ENCODE measurements around the gene ZNF232.
"Not testable (repeated sequence)": the region's sequence is repeated elsewhere in the genome, so short reads cannot be mapped to it uniquely, and the experiment has no call there.

ZNF232 gene

GRCh38 chr17:5130261-5130660, 18.6 kb upstream of the ZNF232 start:
- DNase-seq (ENCODE audit: low read depth in 2 of 2): not testable (repeated sequence)

- DNase-seq (ENCODE audit: low read depth in 2 of 2): not testable (repeated sequence)
Observed at GRCh38 chr17:5129770-5130169, 18.1 kb upstream of the ZNF232 start.

DNA sequence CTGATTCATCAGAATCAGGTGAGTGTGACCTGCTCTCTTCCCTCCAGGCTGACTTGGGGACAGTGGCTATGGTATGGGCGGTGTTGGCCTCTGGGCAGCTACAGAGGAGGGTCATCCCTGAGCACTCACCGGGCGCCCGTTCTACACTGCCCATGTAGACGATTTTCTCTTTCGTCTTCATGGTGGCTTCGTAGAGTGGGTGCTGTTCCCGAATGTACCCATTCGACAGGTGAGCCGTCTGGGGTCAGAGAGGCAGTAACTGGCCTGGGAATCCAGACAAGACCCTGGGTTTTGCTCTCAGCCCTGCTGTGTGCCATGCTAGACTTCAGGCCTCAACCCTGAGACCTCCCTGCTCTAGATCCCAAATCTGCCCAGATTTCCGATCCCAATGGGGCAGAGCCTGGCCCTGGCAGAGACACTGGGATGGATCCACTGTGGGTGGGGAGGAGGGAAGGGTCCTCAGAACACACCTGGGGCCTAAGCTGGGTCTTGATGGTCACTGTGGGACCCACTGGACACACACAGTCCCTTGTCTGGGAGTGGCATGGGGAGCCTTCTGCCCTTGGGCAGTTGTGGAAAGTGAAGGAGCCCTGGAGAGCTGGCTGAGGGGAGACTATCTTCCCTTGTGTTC, 17.3 kb upstream of the ZNF232 start:
- no peak for DNase-seq (ENCODE audit: low read depth in 2 of 2)

DNA sequence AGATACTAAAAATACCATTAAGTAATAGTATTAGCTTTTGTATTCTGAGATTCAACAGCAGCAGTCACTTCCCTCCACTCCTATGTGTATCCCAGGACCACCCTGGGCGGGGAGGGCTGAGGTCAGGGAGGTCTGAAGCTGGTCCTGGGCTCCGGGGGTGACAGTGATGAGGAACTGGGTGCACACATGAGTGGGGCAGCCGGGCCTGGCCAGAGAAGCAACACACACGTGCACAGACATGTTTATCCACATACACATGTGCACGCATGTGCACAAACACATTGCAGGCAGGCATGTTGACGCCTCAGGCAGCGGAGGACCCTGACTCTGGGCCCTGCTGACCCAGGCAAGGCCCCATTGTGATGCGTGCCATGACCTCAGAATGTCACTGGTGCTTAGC, 16.7 kb upstream of the ZNF232 start:
- DNase-seq (ENCODE audit: low read depth in 2 of 2): not testable (repeated sequence)

DNA sequence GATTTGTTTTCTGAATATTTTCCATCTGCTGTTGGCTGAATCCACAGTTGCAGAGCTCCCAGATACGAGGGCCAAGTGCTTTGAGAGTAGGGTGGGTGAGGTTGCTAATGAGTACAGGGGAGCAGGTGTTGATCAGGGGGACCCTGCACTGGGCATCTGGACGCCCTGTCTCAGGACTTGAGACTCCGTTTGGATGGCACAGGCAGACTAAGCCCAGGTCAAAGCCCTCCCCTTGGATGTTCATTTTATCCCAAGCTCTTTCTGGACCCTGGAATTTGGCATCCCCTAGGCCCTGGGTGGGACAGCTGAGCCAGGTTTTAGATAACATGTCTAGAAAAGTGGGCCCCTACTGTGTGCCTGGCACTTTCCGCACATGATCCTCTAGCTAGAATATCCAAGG, 16.2 kb upstream of the ZNF232 start:
- DNase-seq (ENCODE audit: low read depth in 2 of 2): no peak

GRCh38 chr17:5126719-5127488, 15.2 kb upstream of the ZNF232 start:
- DNase-seq (ENCODE audit: low read depth in 2 of 2): no peak

GRCh38 chr17:5124896-5125295, 13.2 kb upstream of the ZNF232 start:
- not testable (repeated sequence) for DNase-seq (ENCODE audit: low read depth in 2 of 2)

GRCh38 chr17:5124125-5124760, 12.6 kb upstream of the ZNF232 start:
- DNase-seq (ENCODE audit: low read depth in 2 of 2): not testable (repeated sequence)

- no peak for DNase-seq (ENCODE audit: low read depth in 2 of 2)
Observed at GRCh38 chr17:5123343-5124124, 11.9 kb upstream of the ZNF232 start.

GRCh38 chr17:5122586-5123342, 11.1 kb upstream of the ZNF232 start:
- DNase-seq (ENCODE audit: low read depth in 2 of 2): no peak

DNA sequence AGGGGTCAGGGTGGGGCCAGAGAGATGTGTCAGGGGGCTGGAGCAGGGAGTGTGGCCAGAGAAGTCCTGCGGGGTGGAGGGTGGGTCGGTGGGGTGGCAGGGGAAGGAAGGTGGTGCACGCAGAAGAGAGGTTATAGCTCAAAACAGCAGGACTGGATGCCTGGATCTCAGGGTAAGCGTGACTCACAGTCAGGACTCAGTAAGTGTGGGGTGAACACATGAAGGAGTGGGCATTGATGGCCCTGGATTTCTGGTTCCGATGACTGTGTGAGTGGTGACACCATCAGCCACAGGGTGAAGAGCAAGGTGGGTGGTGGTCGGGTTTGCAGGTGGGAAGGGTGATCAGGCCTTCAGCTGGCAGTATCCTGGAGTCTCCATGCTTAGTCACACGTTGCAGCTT, 10.4 kb upstream of the ZNF232 start:
- not testable (repeated sequence) for DNase-seq (ENCODE audit: low read depth in 2 of 2)

GRCh38 chr17:5121186-5121841, 9.6 kb upstream of the ZNF232 start:
- no peak for DNase-seq (ENCODE audit: low read depth in 2 of 2)

DNA sequence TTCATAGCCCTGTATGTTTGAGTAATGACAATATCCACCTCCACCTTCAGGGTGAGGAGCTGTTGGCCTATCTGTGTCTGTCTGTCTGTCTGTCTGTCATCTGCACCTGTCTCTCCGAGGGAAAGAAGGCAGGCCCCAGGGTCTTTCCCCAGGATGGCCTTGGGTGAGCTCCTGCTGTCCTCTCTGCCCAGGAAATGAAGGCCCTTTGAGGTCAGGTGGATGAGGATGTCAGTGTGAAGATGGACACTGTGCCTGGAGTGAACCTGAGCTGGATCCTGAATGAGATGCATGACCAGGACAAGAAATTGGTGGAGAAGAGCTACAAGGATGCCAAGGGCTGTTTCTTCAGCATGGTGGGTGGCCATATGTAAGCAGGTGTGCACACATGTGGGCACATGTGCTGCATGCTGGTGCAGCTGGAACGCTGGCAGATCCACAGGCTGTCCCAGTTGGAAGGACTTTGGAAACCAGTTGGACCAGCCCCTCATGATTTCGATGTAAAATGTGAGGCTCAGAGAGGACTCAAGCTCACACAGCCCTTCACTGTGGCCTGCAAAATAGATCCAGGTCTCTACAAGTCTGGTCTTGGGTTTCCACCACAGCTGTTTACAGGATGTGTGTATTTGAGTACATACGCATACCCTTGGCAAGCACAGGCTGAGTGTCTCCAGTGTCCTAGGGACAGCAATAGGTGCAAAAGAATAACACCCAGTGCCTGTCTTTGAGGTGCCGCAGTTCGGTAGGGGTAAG, 8.9 kb upstream of the ZNF232 start:
- DNase-seq (ENCODE audit: low read depth in 2 of 2): not testable (repeated sequence)

DNA sequence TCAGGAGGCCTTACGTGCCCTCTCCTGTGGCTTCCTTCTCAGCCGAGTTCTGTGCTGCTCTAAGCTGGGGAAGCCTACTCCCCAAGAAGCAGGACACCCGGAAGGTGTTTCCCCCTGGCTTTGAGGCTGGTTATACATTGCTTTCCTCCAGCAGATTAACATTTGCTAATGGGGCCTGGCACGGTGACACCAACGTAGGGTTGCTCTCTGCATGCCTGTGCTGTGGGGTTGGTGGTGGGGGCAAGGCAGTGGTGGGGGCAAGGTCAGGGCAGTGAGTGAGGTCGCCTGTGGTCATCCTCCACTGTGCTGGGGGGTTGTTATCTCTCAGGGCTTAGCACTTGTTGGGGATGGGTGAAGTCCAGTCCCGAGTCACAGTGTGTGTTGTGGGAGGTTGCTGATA, 8.4 kb upstream of the ZNF232 start:
- DNase-seq (ENCODE audit: low read depth in 2 of 2): no peak

- DNase-seq (ENCODE audit: low read depth in 2 of 2): no peak
Observed at GRCh38 chr17:5118219-5118618, 6.5 kb upstream of the ZNF232 start.

DNA sequence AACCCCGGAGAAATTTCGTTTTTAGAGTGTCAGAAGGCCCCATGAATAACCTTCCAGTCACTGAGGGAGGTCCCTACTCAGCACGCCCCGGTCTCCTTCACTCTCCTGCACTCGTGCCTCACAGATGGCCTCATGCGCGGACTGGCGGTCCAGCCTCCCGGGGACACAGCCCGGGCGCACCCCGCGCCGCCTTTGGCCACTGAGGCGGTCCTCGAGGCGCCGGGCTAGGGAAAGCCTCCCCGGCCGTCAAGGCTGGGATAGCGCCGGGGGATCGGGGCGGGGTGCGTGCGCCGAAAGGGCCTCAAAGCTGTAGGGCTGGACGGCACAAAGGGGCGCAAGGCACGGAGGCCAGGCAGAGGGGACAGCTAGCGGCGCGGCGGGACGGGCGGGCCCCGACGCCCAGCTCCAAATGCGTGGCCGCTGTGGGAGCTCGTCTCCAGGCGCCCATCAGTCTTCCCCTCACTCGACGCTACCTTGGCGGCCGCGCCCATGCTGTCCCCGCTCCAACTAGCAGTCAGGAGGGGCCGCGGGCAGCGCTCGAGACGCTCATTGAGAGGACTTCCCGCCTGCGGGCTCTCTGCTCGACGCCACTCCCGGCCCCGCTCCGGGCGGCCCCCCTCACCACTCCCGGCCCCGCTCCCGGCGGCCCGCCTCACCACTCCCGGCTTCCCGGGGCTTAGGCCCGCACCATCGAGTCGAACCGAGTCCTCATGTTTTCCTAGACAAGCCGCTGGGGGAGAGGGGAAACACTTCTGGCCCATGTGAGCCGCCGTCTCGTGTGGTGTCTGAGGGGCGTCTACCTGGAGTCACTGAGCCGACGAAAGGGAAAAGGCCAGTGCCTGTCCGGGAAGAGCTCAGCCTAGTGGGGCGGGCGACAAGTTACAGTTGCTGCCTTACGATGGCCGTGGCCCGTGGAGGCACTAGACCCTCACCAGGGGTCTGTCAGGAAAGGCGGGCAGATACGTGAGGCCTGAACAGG, 4.3 kb upstream of the ZNF232 start, which contains the start of gene USP6:
Gene USP6 (plus strand): TSS at position 360 of the 979 bp plus-strand sequence. CDS start 14,336 bp downstream, outside the sequence.
- DNase-seq (ENCODE audit: low read depth in 2 of 2): no peak

- no peak for DNase-seq (ENCODE audit: low read depth in 2 of 2)
Observed at GRCh38 chr17:5110816-5111215, 862 bp downstream of the ZNF232 start.

GRCh38 chr17:5100832-5101231, 10.8 kb downstream of the ZNF232 start:
- no peak for DNase-seq (ENCODE audit: low read depth in 2 of 2)

DNA sequence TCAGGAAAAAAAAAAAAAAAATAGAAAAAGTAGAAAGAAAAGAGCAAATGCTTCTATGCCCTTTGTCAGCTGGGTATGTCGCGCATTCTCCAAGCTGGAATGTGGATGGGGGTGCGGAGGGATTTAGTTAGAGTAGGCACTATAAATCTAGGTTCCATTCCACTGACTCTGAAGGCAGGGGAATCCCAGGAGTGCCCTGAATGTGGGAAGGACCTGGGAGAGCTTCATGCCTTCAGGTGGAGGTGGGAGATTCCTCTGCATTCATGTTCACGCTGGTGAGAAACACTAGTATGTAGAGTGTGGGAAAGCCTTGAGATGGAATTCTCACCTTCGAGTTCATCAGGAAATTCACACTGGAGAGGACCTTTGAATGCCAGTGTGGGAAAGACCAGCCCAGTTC, 12.4 kb downstream of the ZNF232 start:
- no peak for DNase-seq (ENCODE audit: low read depth in 2 of 2)
